ENCODE measurements around the gene PRPF31.

The PRPF31 gene

DNA sequence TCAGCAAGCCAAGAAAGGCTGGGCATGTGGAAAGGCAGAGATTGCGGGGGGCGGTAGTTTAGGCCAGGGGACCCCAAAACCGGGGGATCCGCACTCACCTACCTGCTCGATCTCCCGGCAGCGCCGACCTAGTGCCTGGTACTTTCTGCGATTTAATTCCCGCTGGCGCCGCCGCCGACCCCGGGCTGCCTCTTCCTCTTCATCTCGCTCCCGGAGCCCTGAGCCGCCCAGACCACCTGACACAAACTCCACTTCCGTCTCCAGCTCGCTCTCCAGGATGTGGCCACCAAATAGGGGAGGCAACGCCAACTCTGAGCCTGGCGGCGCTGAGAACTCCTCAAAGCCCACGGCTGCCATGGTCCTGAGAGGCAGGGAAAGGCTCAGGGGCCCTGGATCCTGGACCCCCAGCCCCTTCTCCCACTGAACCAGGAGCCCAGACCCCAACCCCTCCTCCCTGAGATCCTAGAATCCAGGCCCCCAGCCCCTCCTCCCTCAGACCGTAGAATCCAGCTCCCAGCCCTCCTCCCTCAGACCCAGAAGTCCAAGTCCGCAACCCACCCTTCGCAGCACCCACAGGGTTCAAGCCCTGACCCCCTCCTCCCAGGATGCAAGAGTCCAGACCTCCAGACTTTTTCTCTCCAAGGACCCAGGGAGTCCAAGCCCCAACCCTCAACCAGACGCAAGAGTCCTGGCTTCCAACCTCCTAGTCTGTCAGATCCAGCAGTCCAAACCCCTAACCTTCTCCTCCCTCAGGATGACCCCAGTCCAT lies 1.0 kb upstream of the PRPF31 start:
- peak overlapping the region; percentile 96 for H3K27ac ChIP-seq
- no peaks in the 10 kb centered on the region for H3K9me3 ChIP-seq (ENCODE audit: severe bottlenecking)
- DNase-seq: no peak
- H3K36me3 ChIP-seq: peaks cover 39% of the 10 kb centered on the region
- peak overlapping the region; percentile 52 for H3K4me3 ChIP-seq (ENCODE audit: low read depth, low read length)
- TF ChIP-seq, protein P1, sequence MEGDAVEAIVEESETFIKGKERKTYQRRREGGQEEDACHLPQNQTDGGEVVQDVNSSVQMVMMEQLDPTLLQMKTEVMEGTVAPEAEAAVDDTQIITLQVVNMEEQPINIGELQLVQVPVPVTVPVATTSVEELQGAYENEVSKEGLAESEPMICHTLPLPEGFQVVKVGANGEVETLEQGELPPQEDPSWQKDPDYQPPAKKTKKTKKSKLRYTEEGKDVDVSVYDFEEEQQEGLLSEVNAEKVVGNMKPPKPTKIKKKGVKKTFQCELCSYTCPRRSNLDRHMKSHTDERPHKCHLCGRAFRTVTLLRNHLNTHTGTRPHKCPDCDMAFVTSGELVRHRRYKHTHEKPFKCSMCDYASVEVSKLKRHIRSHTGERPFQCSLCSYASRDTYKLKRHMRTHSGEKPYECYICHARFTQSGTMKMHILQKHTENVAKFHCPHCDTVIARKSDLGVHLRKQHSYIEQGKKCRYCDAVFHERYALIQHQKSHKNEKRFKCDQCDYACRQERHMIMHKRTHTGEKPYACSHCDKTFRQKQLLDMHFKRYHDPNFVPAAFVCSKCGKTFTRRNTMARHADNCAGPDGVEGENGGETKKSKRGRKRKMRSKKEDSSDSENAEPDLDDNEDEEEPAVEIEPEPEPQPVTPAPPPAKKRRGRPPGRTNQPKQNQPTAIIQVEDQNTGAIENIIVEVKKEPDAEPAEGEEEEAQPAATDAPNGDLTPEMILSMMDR (IDR thresholded peaks at IDR 0.05; ENCODE audit: low read depth, low read length): no peak
- H3K27me3 ChIP-seq (ENCODE audit: insufficient read depth, low read depth, severe bottlenecking): no peaks in the 10 kb centered on the region

DNA sequence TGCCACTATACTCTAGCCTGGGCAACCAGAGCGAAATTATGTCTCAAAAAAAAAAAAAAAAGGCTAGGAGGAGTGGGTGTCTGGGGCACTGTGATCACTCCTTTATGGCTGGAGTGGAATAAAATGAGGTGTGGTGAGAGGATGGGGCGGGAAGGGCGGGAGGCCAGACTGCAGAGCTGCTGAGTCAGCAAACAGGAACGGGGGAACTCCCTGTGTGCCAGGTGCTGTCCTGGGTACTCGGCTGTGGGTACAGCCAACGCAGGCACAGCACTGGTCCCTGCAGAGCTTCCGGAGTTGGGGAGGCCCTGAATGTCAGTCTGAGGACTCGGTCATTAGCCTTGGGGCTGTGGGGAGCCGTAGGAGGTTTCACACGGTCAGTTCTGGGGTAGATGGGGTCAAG lies 5.7 kb downstream of the PRPF31 start:
- H3K4me3 ChIP-seq (ENCODE audit: low read depth, low read length): no peak overlapping the region
- H3K27me3 ChIP-seq (ENCODE audit: insufficient read depth, low read depth, severe bottlenecking): no peaks in the 10 kb centered on the region
- DNase-seq: no peak
- H3K27ac ChIP-seq: no peak overlapping the region
- TF ChIP-seq, protein P1 (IDR thresholded peaks at IDR 0.05; ENCODE audit: low read depth, low read length): no peak
- H3K36me3 ChIP-seq: peaks cover 58% of the 10 kb centered on the region
- no peaks in the 10 kb centered on the region for H3K9me3 ChIP-seq (ENCODE audit: severe bottlenecking)

DNA sequence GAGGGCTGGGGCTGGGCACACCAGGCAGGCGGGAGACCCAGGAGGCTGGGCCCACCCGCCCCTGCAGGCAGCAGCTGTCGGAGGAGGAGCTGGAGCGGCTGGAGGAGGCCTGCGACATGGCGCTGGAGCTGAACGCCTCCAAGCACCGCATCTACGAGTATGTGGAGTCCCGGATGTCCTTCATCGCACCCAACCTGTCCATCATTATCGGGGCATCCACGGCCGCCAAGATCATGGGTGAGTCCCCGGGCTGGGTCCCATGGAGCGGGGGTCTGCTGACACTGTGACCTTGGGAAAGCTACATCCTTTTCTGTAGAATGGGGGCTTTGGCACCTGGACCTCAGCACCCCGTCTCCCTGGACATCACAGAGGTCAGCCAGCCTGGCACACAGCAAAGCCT lies 8.1 kb downstream of the PRPF31 start:
- H3K9me3 ChIP-seq (ENCODE audit: severe bottlenecking): no peaks in the 10 kb centered on the region
- TF ChIP-seq, protein P1 (IDR thresholded peaks at IDR 0.05; ENCODE audit: low read depth, low read length): no peak
- no peak overlapping the region for H3K4me3 ChIP-seq (ENCODE audit: low read depth, low read length)
- no peaks in the 10 kb centered on the region for H3K27me3 ChIP-seq (ENCODE audit: insufficient read depth, low read depth, severe bottlenecking)
- H3K36me3 ChIP-seq: peaks cover 68% of the 10 kb centered on the region
- H3K27ac ChIP-seq: no peak overlapping the region
- no peak for DNase-seq

DNA sequence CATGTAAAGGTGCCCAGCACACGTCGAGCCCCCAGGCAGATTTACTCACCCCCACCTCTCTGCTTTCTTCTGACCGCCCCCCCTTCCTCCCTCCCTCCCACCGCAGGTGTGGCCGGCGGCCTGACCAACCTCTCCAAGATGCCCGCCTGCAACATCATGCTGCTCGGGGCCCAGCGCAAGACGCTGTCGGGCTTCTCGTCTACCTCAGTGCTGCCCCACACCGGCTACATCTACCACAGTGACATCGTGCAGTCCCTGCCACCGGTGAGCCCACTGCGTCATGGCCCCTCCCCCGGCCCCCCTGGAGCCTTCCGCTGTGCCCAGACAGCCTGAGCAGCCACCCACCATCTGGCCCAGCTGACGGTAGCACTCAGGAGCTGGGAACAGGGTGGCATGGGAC lies 8.8 kb downstream of the PRPF31 start:
- no peak for DNase-seq
- TF ChIP-seq, protein P1 (IDR thresholded peaks at IDR 0.05; ENCODE audit: low read depth, low read length): no peak
- no peaks in the 10 kb centered on the region for H3K27me3 ChIP-seq (ENCODE audit: insufficient read depth, low read depth, severe bottlenecking)
- H3K4me3 ChIP-seq (ENCODE audit: low read depth, low read length): no peak overlapping the region
- no peaks in the 10 kb centered on the region for H3K9me3 ChIP-seq (ENCODE audit: severe bottlenecking)
- H3K27ac ChIP-seq: no peak overlapping the region
- peaks cover 71% of the 10 kb centered on the region for H3K36me3 ChIP-seq

DNA sequence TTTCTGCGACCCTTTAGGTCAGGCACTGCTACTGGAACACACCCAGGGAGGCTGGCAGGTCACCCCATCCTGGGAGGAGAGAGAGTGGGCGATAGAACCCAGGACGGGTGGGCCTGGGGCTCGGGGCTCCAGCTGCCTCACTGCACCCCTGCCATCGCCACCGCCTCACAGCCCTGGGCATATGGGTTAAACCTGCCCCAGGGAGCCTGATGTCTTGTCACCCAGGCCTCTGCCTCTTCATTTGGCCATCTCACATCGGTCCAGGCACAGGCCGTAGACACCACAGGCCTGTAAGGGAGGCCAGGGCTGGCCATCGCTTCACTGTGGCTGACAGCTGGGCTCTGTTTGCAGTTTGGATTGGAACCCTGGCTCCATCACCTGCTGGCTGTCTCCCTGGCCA lies 10.2 kb downstream of the PRPF31 start:
- TF ChIP-seq, protein P1 (IDR thresholded peaks at IDR 0.05; ENCODE audit: low read depth, low read length): no peak
- Histone ChIP-seq H3K36me3 (peaks cover 68% of the 10 kb centered on the region), H3K9me3 (ENCODE audit: severe bottlenecking) (no peaks in the 10 kb centered on the region), H3K27ac (no peak overlapping the region), H3K27me3 (ENCODE audit: insufficient read depth, low read depth, severe bottlenecking) (no peaks in the 10 kb centered on the region), H3K4me3 (ENCODE audit: low read depth, low read length) (no peak overlapping the region)
- DNase-seq: no peak
